Measurements from ENCODE around the gene HMG20A.

GRCh38 chr15:77454265-77454664, 33.6 kb downstream of the HMG20A start:
- TF ChIP-seq ZSCAN29 (CRISPR knock-in tag; conservative IDR thresholded peaks at IDR 0.05) (no peak), CTCF (CRISPR knock-in tag; IDR thresholded peaks at IDR 0.05) (no peak), ZFX (CRISPR knock-in tag; IDR thresholded peaks at IDR 0.05; ENCODE audit: low read depth) (no peak), POLR2AphosphoS5 (IDR thresholded peaks at IDR 0.05; ENCODE audit: low read depth, low read length) (no peak), CREM (IDR thresholded peaks at IDR 0.05) (no peak), CREM (CRISPR knock-in tag; IDR thresholded peaks at IDR 0.05) (no peak), BHLHE40 (IDR thresholded peaks at IDR 0.05; ENCODE audit: low read length) (no peak), GTF2F1 (IDR thresholded peaks at IDR 0.05; ENCODE audit: low read length) (no peak), SIN3A (IDR thresholded peaks at IDR 0.05; ENCODE audit: borderline replicate concordance, low read depth, low read length) (no peak), MYC (CRISPR knock-in tag; IDR thresholded peaks at IDR 0.05; ENCODE audit: borderline replicate concordance) (no peak), JUN (CRISPR knock-in tag; IDR thresholded peaks at IDR 0.05) (no peak), PHF8 (CRISPR knock-in tag; IDR thresholded peaks at IDR 0.05) (no peak), NR1H2 (CRISPR knock-in tag; IDR thresholded peaks at IDR 0.05; ENCODE audit: borderline replicate concordance, low read depth) (no peak)
- TF ChIP-seq, protein P1, sequence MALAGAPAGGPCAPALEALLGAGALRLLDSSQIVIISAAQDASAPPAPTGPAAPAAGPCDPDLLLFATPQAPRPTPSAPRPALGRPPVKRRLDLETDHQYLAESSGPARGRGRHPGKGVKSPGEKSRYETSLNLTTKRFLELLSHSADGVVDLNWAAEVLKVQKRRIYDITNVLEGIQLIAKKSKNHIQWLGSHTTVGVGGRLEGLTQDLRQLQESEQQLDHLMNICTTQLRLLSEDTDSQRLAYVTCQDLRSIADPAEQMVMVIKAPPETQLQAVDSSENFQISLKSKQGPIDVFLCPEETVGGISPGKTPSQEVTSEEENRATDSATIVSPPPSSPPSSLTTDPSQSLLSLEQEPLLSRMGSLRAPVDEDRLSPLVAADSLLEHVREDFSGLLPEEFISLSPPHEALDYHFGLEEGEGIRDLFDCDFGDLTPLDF (CRISPR knock-in tag; IDR thresholded peaks at IDR 0.05) = no peak

Measured in HepG2 (cell line).